ENCODE data around the gene NEGR1.

Gene NEGR1

DNA sequence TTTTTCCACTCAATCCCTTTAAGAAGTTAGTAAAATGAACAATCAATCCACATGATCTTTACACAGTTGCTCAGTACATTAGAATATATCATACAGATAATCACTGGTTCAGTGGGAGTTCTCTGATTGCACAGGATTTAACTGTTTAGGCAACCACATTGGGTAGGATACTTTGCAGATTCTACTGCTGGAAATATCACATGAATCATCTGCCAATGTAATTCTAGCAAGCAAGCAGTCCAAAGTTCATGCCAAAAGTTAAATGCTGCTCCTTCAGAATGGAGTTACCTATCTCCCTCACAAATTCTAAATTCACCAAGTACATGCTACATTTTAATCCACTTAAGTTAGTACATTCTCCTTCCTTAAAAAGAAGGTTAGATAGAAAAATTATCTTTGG lies 52.4 kb downstream of the NEGR1 start:
- DNase-seq = no peak

DNA sequence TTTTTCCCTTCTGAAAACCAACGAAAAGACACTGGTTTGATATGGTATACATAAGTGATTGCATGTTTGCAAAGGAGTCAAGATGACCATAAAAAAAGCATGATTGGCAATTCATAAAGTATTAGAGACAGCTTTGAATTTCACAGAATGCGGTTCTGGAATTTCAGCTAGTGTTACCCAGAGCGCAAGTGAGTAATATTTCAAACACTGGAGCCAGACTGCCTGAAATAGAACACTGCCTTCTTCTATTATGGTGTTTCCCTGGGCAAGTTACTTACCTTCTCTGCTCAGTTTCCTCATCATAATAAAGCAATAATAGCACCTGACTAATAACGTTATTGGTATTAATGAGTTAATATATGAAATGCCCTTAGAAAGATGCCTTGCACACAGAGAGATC lies 54.7 kb downstream of the NEGR1 start:
- no peak for DNase-seq

DNA sequence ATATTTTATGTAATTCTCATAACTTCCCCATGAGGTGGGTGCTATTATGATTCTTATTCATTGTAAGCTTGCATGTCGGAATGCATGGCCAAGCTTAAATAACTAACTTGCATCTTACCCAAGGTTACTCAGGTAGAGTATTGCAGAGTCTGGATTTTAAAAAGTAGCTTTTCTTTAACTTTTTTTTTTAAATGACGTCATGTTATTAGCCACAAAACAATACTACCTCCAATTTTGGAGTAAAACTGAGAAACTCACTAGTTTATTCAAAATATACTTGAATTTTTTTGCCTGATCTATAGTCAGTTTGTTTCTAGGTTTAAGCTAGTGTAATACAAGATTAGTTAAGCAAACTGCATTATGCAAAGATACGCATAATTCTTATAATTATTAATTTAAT lies 57.8 kb downstream of the NEGR1 start:
- no peak for DNase-seq

DNA sequence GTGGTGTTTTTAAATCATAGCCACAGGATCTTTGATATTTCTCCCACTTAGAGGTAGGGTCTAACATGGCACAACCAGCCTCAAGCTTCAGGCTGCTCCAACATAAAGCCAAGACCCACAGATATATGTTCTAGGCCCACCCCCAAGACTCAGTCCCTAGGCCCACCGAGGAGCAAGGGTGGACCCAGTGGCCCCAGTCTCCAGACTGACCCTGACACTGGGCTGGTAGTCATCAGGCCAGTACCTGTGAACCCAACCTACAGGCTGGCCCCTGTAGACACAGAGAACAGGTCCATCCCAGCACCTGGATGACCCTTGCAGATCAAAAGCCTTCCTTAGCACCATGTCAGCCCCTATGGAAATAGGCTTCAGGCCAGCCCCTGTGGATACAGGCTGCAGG lies 60.5 kb downstream of the NEGR1 start:
- DNase-seq = no peak

DNA sequence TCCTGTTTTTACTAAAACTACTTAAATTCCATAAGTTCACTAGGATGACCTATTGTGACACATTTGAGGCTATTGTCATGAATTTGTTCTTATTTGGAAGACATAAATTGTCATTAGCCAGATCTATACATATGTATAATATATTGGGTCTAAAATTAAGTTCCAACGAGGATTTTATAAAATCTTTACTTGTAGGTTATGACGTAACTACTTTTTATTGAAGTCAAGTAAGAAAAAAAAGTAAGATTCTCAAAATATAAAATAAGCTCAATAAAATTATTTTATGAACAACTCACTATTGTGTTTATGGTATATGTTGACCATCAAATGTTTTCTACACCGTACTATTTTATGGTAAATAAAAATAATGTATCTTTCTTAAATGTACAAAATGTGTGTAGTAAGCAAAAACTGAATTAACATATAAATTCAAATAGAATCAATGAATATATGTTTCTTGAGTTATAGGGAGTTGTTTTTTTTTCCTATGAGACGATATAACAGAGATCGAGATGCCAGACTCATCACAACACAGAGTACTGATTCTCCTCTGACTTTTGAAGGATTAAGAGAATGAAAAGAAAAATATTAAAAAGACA lies 64.1 kb downstream of the NEGR1 start:
- DNase-seq = no peak

DNA sequence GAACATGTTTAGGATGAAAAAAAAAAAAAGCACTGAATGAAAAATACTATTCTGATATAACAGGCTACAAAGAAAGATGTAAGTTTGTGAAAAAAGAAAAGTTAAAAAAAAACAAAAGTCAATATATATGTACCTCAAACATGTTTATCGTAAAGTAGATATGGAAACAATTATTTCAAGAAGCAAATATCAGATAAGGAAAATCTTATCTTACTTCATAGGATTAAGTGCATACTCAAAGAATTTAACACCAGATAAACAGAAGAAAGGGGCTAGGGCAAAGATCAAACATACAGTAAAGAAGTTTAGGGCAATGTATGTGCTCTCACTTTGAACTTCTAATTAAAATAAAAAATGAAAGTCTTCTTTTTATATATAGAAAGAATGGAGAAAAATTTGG lies 75.3 kb downstream of the NEGR1 start:
- DNase-seq = no peak

DNA sequence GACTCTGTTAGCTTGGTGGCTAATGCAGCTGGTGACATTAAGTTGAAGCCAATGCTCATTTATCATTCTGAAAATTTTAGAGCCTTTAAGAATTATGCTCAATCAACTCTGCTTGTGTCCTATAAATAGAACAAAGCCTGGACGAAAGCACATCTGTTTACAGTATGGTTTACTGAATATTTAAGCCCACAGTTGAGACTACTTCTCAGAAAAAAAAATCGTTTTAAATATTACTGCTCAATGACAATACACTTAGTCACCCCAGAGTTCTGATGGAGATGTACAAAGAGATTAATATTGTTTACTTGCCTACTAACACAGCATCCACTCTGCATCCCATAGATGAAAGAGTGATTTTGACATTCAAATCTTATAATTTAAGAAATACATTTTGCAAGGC lies 79.6 kb downstream of the NEGR1 start:
- DNase-seq = no peak

DNA sequence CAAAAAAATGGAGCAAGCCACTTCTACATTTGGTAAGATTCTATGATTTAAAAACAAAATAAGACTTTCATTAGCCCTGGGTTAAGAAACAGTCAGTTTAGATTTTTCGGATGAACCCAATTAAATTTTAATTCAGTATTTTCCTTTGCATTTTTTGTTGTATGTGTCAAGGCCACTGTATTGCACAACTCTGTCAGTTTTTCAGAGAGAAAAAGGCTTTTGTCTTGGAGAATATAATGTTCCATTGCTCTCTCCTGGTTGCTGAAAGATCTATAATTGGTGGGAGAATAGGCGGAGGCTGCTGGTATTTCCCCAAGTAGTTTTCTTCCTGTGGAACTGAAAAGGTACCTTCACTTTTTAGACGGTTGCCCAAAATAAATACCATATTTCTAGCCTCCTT lies 84.6 kb downstream of the NEGR1 start:
- no peak for DNase-seq

DNA sequence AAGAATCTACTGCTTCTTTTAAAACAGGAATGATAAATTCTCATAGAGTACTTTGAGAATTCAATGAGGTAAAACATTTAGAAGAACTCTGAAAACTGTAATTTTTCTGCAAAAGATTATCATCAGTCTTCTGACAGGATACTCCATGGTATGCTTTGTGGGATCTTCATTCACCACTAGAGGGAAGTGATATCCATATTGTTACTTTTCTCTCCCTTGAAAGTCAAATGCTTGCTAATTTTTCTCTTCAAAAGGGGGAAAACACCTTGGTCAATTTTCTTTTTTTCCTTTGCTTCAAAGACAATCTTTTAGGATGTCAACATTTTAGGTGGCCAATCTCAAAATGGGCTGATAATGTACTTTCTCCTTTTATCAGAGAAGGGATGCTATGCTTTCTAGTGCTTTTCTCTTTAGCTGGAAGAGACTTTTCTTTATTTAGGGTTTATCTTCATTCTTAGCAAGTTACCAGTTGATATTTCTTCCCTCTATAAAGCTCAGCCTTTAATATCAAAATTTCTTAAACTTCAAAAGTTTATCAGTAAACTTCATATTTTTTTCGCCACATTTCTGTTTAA lies 95.5 kb downstream of the NEGR1 start:
- no peak for DNase-seq

DNA sequence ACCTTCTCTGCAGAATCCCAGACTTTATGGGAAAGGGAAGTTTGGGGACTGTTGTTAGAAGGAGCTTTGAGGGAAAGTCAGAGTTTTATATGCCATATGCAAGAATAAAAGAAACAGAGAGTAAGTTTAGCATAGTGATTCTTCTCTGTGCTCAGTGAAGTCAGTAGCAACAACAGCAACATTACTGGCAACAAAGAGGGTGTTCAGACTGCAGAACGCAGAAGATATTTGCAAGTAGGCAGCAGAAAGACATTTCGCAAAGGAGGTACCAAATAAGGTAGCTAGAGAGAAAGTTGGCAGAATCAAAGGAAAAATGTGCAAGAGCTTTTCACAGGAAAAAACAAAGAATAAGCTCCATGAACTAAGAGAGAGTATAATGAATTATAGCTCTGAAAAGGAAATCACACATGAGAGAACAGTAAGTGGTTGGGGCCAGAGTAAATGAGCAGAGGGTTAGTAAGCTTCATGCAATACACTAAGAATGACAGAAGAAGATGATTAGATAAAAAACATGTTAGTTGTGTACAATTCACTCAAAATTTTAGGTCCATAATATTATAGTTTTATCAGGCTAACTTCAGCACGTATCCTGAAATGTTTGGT lies 98.1 kb downstream of the NEGR1 start:
- DNase-seq = no peak

DNA sequence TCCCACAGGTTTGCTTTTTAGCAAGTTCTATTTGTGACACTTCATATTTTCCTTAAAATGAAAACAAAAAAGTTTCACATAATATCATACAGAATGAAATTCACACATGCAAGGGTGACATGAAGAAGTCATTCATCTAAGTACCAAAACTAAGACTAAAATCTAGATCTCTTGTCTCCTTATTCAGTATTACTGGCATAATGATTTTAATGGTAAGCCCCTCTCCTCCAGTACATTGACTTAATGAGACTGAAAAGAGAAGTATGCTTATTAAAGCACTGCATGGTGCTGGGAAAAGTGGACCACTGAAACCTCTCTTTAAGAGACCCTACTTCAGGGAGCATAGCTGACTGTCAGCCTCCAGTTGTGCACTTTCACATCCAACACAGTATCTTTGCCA lies 99.5 kb downstream of the NEGR1 start:
- no peak for DNase-seq

DNA sequence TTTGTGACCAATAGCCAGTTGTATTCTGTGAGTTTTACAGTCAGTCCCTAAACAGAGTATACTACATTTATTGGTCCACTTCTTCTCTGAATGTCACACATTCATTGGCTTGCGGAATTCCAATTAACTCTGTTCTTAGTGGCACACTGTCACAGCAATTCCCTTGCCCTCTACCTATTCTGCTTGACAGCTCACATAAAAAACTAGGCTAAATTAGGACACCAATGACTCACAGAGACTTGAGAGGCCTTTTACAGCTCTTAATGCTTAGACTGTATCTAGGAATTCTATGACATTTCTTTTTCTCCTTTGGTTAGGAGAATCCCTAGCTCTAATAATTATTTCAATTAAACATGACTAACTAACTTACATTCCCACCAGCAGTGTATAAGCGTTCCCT lies 104.1 kb downstream of the NEGR1 start:
- DNase-seq = no peak

DNA sequence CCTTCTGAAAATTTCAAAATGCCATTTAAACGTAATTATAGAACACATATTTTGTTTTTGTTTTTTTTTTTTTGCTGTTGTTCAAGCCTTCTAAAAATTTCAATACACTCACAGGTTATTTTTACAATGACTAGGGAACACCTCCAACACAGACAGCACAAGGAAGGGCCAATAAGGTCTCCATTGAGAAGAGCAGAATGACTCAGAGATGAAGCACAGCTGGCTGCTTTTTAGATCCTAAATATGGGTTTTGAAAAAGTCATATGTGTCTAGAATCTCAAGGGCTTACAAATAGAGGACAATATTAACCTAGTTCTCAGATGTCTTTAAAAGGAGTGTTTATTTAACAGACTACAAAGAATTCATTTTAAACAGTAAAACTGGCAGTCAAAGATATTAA lies 104.6 kb downstream of the NEGR1 start:
- no peak for DNase-seq

DNA sequence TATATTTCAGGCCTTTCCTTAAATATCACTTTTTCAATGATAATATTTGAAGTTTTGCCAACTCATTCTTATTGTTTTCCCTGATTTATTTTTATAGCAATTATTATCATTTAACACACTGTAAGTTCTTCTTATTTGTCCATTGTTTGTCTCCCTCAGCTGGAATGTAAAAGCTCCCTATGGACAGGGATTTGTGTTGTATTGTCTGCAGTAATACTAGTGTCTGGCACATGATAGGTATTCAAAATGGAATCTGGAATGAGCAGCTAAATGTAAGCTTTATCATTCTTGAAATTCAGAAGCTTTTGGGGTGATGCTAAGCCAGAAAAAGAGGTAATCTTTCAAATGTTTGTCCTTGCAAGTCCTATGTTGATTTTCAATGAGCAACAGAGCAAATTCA lies 112.1 kb downstream of the NEGR1 start:
- no peak for DNase-seq

DNA sequence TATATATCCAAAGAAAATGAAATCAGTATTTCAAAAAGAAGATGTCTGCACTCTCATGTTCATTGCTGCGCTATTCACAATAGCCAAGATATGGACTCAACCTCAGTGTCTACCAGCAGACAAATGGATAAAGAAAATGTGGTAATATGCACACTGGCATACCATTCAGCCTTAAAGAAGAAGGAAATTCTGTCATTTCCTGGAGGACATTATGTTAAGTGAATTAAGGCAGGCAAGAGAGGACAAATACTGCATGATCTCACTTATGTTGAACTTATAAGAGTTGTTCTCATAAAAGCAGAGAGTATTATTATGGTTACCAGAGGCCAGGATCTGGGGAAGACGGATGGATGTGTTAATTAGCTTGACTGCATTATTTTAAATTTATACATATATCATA lies 115.9 kb downstream of the NEGR1 start:
- no peak for DNase-seq

DNA sequence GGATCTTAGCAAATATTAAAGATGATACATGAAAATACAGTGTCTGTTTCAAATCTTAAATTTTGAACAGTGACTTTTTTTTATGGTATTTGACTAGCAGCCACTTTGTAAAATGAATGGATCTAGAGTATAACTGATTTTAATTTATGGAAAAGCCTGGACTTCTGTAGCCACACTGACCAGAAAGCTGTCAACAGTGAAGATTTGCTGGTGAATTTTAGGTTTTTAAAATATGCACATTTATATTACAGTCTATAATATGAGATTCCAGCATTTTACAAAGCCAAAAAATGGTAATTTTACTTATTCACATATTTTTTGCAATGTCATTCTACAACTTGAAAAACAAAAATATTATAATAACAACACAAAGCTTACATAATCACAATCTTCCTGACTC lies 131.8 kb downstream of the NEGR1 start:
- DNase-seq = no peak

DNA sequence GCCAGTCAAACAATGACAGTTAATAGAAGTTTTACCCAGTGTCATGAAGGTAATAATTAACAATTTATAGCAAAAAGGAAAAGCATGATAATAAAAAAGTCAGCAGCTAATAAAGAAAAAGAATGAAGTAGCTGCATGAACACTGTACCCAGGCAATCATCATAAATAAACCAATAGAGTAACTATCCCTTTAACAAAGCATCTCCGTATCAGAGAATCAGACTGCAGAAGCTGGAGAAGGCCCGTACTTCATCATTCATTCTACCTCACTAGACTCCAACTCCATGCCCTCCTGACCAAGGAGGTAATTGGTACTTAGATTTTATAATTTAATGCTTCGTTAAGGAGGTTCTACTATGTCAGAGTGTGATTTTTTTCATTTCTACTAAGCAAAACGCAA lies 140.5 kb downstream of the NEGR1 start:
- no peak for DNase-seq

DNA sequence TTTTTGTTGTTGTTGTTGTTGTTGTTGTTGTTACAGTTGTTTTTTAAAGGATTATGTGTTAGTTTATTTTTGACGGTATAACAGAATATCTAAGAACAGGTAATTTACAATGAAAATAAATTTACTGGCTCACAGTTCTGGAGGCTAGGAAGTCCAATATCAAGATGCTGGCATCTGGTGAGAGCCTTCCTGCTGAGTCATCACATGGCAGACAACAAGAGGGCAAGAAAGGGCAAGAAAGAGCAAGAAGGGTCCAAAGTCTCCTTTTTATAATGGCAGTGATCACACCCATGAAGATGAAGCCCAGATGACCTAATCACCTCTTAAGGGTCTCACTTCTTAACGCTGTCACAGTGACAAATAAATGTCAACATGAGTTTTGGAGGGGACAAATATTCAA lies 142.1 kb downstream of the NEGR1 start:
- no peak for DNase-seq

DNA sequence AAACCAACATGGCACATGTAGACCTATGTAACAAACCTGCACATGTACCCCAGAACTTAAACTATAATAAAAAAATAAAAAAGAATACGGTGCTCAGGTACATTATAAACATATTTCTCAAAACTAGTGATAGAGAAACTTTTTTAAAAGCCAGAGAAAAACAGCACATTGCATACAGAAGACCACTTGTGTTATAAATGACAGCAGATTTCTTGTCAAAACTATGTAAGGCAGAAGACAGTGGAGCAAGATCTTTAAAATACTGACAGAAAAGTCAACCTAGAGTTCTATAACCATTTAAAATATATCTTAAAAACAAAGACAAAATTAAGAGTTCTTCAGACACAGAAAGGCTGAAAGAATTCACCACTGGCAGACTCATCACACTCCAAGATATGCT lies 144.7 kb downstream of the NEGR1 start:
- DNase-seq = no peak

DNA sequence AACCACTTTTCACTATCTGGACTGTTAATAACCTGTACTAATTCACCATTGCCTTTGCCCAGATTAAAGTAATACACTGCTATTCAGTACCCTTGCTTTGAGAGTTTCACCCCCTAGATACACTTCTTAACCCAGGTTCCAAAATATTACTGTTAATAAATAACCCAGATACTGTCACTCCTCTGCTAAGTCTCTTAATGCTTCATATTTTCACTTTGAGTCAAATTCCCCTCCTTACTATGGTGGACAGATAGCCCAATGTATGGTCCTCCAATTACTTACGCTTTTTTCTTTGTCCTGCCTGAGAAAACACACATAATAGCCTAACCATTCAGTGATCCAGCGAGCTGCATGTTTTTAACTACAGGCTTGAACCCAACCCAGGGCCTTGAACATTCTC lies 152.5 kb downstream of the NEGR1 start:
- no peak for DNase-seq

DNA sequence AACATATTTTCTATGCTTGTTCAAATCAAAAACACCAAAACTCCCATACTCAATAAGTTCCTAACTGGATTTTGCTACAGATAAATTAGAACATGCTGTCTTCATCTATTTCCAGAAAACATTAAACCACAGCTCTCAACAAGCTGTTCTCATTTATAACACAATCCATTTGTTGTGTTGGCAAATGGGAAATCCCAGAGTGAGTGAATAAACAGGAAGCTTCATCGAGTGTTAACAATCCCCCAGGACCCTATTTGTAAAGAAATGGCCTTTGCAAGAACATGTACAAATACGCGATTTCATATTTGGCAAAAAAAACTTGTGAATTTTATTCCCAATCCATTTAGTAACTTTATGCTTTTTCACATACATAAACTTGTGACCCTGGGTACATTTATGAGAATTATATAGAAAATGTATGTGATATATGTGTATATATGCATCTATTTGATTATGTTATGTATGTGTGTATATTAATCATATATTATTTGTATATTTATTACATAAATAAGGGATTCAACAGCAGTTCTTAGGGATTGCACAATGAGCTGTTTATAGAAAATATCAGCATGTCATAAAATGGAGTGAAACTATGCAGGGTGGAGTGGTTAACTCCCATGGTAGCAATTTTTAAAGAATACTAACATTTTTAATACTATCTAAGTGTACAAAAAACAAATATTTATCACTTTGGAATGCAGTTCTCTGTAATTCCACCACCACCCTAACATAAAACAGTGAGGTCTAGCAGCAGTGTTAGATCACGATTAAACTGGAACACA lies 160.0 kb downstream of the NEGR1 start:
- no peak for DNase-seq

DNA sequence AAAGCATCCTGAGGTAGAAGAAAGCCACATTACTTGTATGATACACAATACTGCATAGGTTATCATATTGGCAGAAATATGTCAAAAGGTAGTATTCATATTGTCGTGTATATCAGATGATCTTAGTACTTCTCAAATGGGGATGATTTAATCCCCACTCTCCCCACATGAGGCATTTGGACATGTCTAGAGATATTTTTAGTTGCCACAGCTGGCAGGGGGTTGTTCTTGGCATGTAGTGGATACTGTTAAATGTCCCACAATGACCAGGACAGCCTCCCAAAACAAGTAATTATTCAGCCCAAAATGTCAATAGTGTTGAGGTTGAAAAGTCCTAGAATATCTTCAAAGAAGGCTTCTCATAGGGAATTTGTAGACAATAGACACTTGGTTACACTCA lies 162.8 kb downstream of the NEGR1 start:
- DNase-seq = no peak

DNA sequence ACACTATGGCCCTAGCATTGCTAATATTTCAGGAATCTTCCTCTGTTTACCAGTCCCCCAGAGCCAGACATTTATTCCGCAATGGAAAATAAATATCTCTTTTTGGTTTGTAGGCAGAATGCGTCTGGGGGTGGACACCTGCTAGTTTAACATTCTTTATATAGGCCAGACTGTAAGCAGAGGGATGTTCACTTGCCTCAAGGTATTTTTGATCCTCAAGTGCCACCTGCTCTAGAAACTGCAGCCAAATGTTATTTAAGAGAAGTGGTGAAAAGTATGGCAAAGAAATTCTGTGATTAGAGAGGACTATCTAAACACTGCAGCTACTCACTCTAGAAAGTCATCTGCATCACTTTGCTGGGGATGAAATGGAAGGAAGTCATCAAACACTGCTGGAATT lies 164.7 kb downstream of the NEGR1 start:
- DNase-seq = no peak

DNA sequence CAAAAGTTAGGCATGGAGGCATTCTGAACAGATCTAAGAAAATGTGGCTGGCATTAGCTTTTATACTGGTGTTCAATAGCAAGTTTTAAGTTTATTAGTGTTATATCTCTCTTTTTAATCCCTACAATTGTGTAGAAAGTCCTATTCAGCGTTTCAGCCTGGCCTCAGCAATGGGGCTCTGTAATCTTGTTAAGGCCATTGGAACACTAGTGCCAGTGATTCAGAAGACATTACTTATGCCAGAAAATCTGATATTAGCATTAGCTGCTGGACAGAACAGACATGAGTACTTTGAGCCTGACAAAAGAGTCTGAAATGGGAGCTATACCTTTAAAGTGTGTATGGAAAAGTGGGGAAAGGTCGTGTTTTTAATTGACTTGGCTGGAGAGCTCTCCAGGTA lies 167.0 kb downstream of the NEGR1 start:
- DNase-seq = no peak

All from stimulated activated CD4-positive, alpha-beta T cell treated with anti-CD3 and anti-CD28 coated beads, Interleukin-2, amount 100 ng/mL, for 48 hours (primary cell).